ENCODE measurements around the gene CFAP61. TPM values are rescaled to one million over a fixed set of nuclear protein-coding genes. Genes with fewer than 3 reads are reported as not detected.

Gene CFAP61
- total RNA-seq, 3 donors from 2014 or later = 0.33 to 2.4 (median 0.59) TPM

GRCh38 chr20:20226554-20226953 is 174.2 kb downstream of the CFAP61 start:
- Histone ChIP-seq H3K4me1 (no peaks in the 10 kb centered on the region), H3K36me3 (no peaks in the 10 kb centered on the region), H3K27me3 (no peaks in the 10 kb centered on the region), H3K4me3 (no peak overlapping the region), H3K9me3 (peaks cover 0 to 5% of the 10 kb centered on the region in 2 donors), H3K27ac (no peak overlapping the region)
- no peak for TF ChIP-seq POLR2A (IDR thresholded peaks at IDR 0.05)
- TF ChIP-seq, protein P1, sequence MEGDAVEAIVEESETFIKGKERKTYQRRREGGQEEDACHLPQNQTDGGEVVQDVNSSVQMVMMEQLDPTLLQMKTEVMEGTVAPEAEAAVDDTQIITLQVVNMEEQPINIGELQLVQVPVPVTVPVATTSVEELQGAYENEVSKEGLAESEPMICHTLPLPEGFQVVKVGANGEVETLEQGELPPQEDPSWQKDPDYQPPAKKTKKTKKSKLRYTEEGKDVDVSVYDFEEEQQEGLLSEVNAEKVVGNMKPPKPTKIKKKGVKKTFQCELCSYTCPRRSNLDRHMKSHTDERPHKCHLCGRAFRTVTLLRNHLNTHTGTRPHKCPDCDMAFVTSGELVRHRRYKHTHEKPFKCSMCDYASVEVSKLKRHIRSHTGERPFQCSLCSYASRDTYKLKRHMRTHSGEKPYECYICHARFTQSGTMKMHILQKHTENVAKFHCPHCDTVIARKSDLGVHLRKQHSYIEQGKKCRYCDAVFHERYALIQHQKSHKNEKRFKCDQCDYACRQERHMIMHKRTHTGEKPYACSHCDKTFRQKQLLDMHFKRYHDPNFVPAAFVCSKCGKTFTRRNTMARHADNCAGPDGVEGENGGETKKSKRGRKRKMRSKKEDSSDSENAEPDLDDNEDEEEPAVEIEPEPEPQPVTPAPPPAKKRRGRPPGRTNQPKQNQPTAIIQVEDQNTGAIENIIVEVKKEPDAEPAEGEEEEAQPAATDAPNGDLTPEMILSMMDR (IDR thresholded peaks at IDR 0.05) = no peak
- no peak for TF ChIP-seq POLR2AphosphoS5 (IDR thresholded peaks at IDR 0.05)
- DNase-seq (ENCODE audit: low spot score in 2 of 2) = no peak
- intact Hi-C loops (cut with DNase I; ENCODE audit: low total_unique reads) = loop anchor here (5.0 kb wide), 1 partner anchor 626 kb away; no protein-coding TSS in a partner anchor

DNA sequence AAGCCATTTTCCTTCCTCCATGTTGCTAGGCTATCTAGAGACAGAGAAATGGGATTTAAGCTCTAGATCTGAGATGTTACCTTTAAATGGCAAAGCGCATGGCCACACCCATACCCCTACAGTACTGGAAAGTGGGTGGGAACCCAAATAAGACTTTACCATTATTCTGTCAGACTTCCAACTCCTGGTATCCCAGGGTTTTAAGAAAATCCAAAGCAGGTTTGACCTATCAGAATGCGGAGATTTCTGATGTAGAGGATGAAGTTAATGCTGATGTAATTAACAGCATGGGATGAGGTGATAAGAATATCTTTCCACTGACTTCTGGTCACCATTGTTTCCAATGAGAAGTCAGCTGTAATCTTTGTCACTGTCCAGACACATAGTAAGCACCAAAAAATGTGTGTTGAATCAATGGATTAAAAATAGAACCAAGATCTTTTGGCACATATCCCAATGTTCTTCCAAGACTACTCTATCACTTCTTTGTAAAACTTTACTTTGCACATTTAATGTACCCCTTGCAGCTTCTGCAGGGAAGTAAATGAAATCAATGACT is 174.8 kb downstream of the CFAP61 start:
- Histone ChIP-seq H3K27me3 (no peaks in the 10 kb centered on the region), H3K9me3 (peaks cover 0 to 5% of the 10 kb centered on the region in 2 donors)
- intact Hi-C loops (cut with DNase I; ENCODE audit: low total_unique reads) = loop anchor here (5.0 kb wide), 1 partner anchor 625 kb away; no protein-coding TSS in a partner anchor

DNA sequence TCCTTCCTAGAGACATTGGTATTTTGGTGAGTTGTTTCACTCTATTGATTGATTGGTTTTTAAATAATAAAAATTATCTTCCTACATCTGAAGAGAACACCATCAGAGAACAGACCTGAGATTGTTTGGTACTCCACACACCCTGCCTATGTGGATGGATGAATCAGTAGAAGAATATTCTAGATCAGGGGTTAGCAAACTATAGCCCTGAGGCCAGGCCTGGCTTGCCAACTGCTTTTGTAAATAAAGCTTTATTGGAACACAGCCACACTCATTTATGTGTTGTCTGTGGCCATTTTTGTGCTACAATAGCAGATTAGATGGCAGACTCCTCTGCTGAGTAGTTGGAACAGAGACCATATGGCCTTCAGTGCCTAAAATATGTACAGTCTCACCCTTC is 176.0 kb downstream of the CFAP61 start:
- Histone ChIP-seq H3K4me1 (no peaks in the 10 kb centered on the region), H3K36me3 (no peaks in the 10 kb centered on the region), H3K27me3 (no peaks in the 10 kb centered on the region), H3K4me3 (no peak overlapping the region), H3K27ac (no peak overlapping the region), H3K9me3 (peaks cover 0 to 5% of the 10 kb centered on the region in 2 donors)
- DNase-seq (ENCODE audit: low spot score in 2 of 2) = no peak
- intact Hi-C loops (cut with DNase I; ENCODE audit: low total_unique reads) = loop anchor here (5.0 kb wide), 1 partner anchor 624 kb away; no protein-coding TSS in a partner anchor
- no peak for TF ChIP-seq POLR2AphosphoS5 (IDR thresholded peaks at IDR 0.05)
- TF ChIP-seq POLR2A (IDR thresholded peaks at IDR 0.05) = no peak
- TF ChIP-seq, protein P1 (IDR thresholded peaks at IDR 0.05) = no peak

More for the DNA sequence above, 174.8 kb downstream of the CFAP61 start:
- Histone ChIP-seq H3K4me1 (no peaks in the 10 kb centered on the region), H3K27ac (no peak overlapping the region), H3K36me3 (no peaks in the 10 kb centered on the region), H3K4me3 (no peak overlapping the region)
- TF ChIP-seq POLR2AphosphoS5 (IDR thresholded peaks at IDR 0.05) (no peak), POLR2A (IDR thresholded peaks at IDR 0.05) (no peak)
- TF ChIP-seq, protein P1 (IDR thresholded peaks at IDR 0.05) = no peak
- DNase-seq (ENCODE audit: low spot score in 2 of 2) = no peak

DNA sequence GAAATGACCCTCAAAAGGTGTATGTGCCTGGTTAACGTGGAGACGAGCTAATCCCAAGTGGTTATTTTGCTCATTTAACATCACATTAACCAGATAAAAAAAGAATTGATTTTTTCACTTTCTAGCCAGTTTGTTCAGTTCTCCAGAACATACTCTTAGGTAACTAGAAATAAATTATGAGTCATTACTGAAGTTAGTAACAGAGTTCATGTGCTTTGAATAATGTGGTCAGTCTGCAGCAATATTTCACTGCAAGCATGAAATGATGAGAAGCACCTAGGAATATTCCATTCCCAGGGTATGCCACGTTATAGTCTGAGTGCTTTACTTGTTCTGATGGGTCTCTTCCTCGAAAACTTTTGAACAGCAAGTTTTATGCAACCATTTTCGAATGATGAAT is 177.3 kb downstream of the CFAP61 start:
- TF ChIP-seq, protein P1 (IDR thresholded peaks at IDR 0.05) = no peak
- TF ChIP-seq POLR2A (IDR thresholded peaks at IDR 0.05) = no peak
- TF ChIP-seq POLR2AphosphoS5 (IDR thresholded peaks at IDR 0.05) = no peak
- no peaks in the 10 kb centered on the region for H3K27me3 ChIP-seq
- no peaks in the 10 kb centered on the region for H3K4me1 ChIP-seq
- intact Hi-C loops (cut with DNase I; ENCODE audit: low total_unique reads) = loop anchor here (5.0 kb wide), 1 partner anchor 623 kb away; no protein-coding TSS in a partner anchor
- H3K27ac ChIP-seq = no peak overlapping the region
- H3K4me3 ChIP-seq = no peak overlapping the region
- no peak for DNase-seq (ENCODE audit: low spot score in 2 of 2)
- H3K36me3 ChIP-seq = no peaks in the 10 kb centered on the region
- H3K9me3 ChIP-seq = peaks cover 0 to 5% of the 10 kb centered on the region in 2 donors

DNA sequence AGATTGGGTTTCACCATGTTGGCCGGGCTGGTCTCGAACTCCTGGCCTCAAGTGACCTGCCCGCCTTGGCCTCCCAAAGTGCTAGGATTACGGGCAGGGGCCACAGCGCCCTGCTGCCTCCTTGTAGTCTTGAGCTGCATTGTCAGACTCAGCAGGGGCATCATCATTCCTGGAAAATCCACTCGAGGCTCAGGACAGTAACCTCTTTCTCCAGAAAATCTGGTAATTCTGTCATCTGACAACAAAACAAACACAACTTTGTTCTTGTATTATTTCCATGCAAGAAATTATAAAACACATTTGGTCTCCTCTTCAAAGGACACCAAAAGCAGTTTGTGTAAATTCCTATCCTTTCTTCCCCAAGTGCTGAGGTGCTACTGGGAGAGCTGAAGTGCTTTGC is 178.4 kb downstream of the CFAP61 start:
- TF ChIP-seq, protein P1 (IDR thresholded peaks at IDR 0.05) = no peak
- TF ChIP-seq POLR2A (IDR thresholded peaks at IDR 0.05) (no peak), POLR2AphosphoS5 (IDR thresholded peaks at IDR 0.05) (no peak)
- H3K4me3 ChIP-seq = no peak overlapping the region
- no peaks in the 10 kb centered on the region for H3K36me3 ChIP-seq
- H3K9me3 ChIP-seq = peaks cover 0 to 5% of the 10 kb centered on the region in 2 donors
- no peak for DNase-seq (ENCODE audit: low spot score in 2 of 2)
- H3K27me3 ChIP-seq = no peaks in the 10 kb centered on the region
- H3K27ac ChIP-seq = no peak overlapping the region
- H3K4me1 ChIP-seq = no peaks in the 10 kb centered on the region
- intact Hi-C loops (cut with DNase I; ENCODE audit: low total_unique reads) = no loop called here

Data from breast epithelium (tissue), 4 donors.